HEK293 (cell line): ENCODE results near the gene ZNF284.

Source experiments
- CTCF ChIA-PET: fragments of 350-600 bp; formaldehyde crosslinking; extraction: SDS; loops from one replicate; lab custom pipeline; 2021; ENCODE audit warnings: antibody characterized with exemption; lab: Yijun Ruan, JAX
- POLR2A ChIA-PET: fragments of 300-600 bp; formaldehyde crosslinking; extraction: SDS; loops from one replicate; lab custom pipeline; 2020; ENCODE audit warnings: antibody characterized with exemption, inconsistent platforms; lab: Yijun Ruan, JAX
- H3K27ac ChIP-seq: fragments of 200-500 bp; sonication (Bioruptor generic); 2 replicates; pipeline ENCODE4 v1.5.1; 2014; ENCODE audit warnings: low read depth, low read length, control low read depth, inconsistent platforms; ENCODE audit errors: extremely low read depth
- H3K36me3 ChIP-seq, 2 experiments: fragments of 200-500 bp in 1 of 2; sonication (Bioruptor generic) in 1 of 2; 1 replicate in 1 of 2; 2 replicates in 1 of 2; pipeline ENCODE4 v1.5.1; 2014 to 2017; ENCODE audit warnings: inconsistent platforms in 2 of 2, low read length in 2 of 2; ENCODE audit not compliant: control insufficient read depth in 2 of 2, insufficient read depth in 1 of 2
- H3K4me1 ChIP-seq: fragments of 200-500 bp; sonication (Bioruptor generic); 2 replicates; pipeline ENCODE4 v1.5.1; 2014; ENCODE audit warnings: mild to moderate bottlenecking, low read length, inconsistent platforms; ENCODE audit not compliant: control insufficient read depth, insufficient read depth
- H3K4me3 ChIP-seq: 2 replicates; pipeline ENCODE4 v1.5.1; 2011; ENCODE audit warnings: low read depth, mild to moderate bottlenecking, control low read depth, low read length, moderate library complexity
- H3K9me3 ChIP-seq: fragments of 200-500 bp; sonication (Bioruptor generic); 2 replicates; pipeline ENCODE4 v1.5.1; 2014; ENCODE audit warnings: low read depth, low read length, inconsistent platforms; ENCODE audit not compliant: control insufficient read depth, insufficient read depth
- BCL11B ChIP-seq: fragments of 450-650 bp; formaldehyde crosslinking; IDR thresholded peaks from 2 replicates; pipeline ENCODE4 v1.5.1; 2016; ENCODE audit warnings: low read depth, missing biosample characterization, missing genetic modification characterization
- GLI2 ChIP-seq: fragments of 450-650 bp; formaldehyde crosslinking; IDR thresholded peaks from 2 replicates; pipeline ENCODE4; 2017; ENCODE audit warnings: missing biosample characterization, missing genetic modification characterization, low read depth, borderline replicate concordance
- MZF1 ChIP-seq: fragments of 450-650 bp; formaldehyde crosslinking; IDR thresholded peaks from 2 replicates; pipeline ENCODE4 v1.5.1; 2017; ENCODE audit warnings: missing biosample characterization, missing genetic modification characterization, borderline replicate concordance
- PRDM10 ChIP-seq: fragments of 450-650 bp; formaldehyde crosslinking; IDR thresholded peaks from 2 replicates; pipeline ENCODE4 v1.5.1; 2016; ENCODE audit warnings: missing biosample characterization, missing genetic modification characterization
- SCRT1 ChIP-seq: fragments of 450-650 bp; formaldehyde crosslinking; IDR thresholded peaks from 2 replicates; pipeline ENCODE4 v1.5.1; 2016; ENCODE audit warnings: missing biosample characterization, missing genetic modification characterization, borderline replicate concordance
- SCRT2 ChIP-seq: fragments of 450-650 bp; formaldehyde crosslinking; IDR thresholded peaks from 2 replicates; pipeline ENCODE4 v1.5.1; 2016; ENCODE audit warnings: missing biosample characterization, missing genetic modification characterization
- TRIM28 ChIP-seq: IDR thresholded peaks from 2 replicates; pipeline ENCODE4 v1.6.1; 2011; ENCODE audit warnings: low read length, control low read depth, borderline replicate concordance
- ZBTB10 ChIP-seq: fragments of 450-650 bp; formaldehyde crosslinking; IDR thresholded peaks from 2 replicates; pipeline ENCODE4 v1.5.1; 2016; ENCODE audit warnings: missing biosample characterization, missing genetic modification characterization
- ZBTB17 ChIP-seq: fragments of 450-650 bp; formaldehyde crosslinking; IDR thresholded peaks from 2 replicates; pipeline ENCODE4 v1.5.1; 2016; ENCODE audit warnings: missing biosample characterization, missing genetic modification characterization
- ZBTB6 ChIP-seq: fragments of 450-650 bp; formaldehyde crosslinking; IDR thresholded peaks from 2 replicates; pipeline ENCODE4 v1.5.1; 2017; ENCODE audit warnings: missing biosample characterization, missing genetic modification characterization
- ZEB2 ChIP-seq: fragments of 450-650 bp; formaldehyde crosslinking; IDR thresholded peaks from 2 replicates; pipeline ENCODE4 v1.5.1; 2016; ENCODE audit warnings: missing biosample characterization, missing genetic modification characterization
- ZNF10 ChIP-seq: fragments of 450-650 bp; formaldehyde crosslinking; IDR thresholded peaks from 2 replicates; pipeline ENCODE4 v1.5.1; 2017; ENCODE audit warnings: missing biosample characterization, missing genetic modification characterization
- ZNF121 ChIP-seq: fragments of 450-650 bp; formaldehyde crosslinking; IDR thresholded peaks from 2 replicates; pipeline ENCODE4 v1.5.1; 2016; ENCODE audit warnings: missing biosample characterization, missing genetic modification characterization
- ZNF133 ChIP-seq: fragments of 450-650 bp; formaldehyde crosslinking; IDR thresholded peaks from 2 replicates; pipeline ENCODE4 v1.5.1; 2016; ENCODE audit warnings: missing biosample characterization, missing genetic modification characterization
- ZNF157 ChIP-seq: fragments of 450-650 bp; formaldehyde crosslinking; IDR thresholded peaks from 2 replicates; pipeline ENCODE4 v1.5.1; 2016; ENCODE audit warnings: missing biosample characterization, missing genetic modification characterization
- ZNF274 ChIP-seq, 2 experiments: fragments of 200-500 bp in 1 of 2; fragments of 450-650 bp in 1 of 2; sonication (Bioruptor generic) in 1 of 2; formaldehyde crosslinking in 1 of 2; IDR thresholded peaks; 2 replicates each; pipeline versions ENCODE4 v1.5.1 to v1.6.1; 2014 to 2016; ENCODE audit warnings: borderline replicate concordance in 1 of 2, inconsistent platforms in 1 of 2, low read length in 1 of 2, missing biosample characterization in 1 of 2, missing genetic modification characterization in 1 of 2
- ZNF426 ChIP-seq: fragments of 450-650 bp; formaldehyde crosslinking; IDR thresholded peaks from 2 replicates; pipeline ENCODE4 v1.5.1; 2017; ENCODE audit warnings: missing biosample characterization, missing genetic modification characterization, mild to moderate bottlenecking, inconsistent platforms, moderate library complexity
- ZNF560 ChIP-seq: fragments of 450-650 bp; formaldehyde crosslinking; IDR thresholded peaks from 2 replicates; pipeline ENCODE4 v1.5.1; 2017; ENCODE audit warnings: missing biosample characterization, missing genetic modification characterization, borderline replicate concordance
- ZNF624 ChIP-seq: fragments of 450-650 bp; formaldehyde crosslinking; IDR thresholded peaks from 2 replicates; pipeline ENCODE4 v1.5.1; 2017; ENCODE audit warnings: missing biosample characterization, missing genetic modification characterization
- ZNF626 ChIP-seq: fragments of 450-650 bp; sonication (Bioruptor Pico); formaldehyde crosslinking; IDR thresholded peaks from 2 replicates; pipeline ENCODE4 v1.5.1; 2018; ENCODE audit warnings: missing biosample characterization, missing genetic modification characterization, inconsistent platforms
- ZNF639 ChIP-seq: fragments of 450-650 bp; formaldehyde crosslinking; IDR thresholded peaks from 2 replicates; pipeline ENCODE4 v1.5.1; 2016; ENCODE audit warnings: missing biosample characterization, missing genetic modification characterization
- ZNF664 ChIP-seq: fragments of 450-650 bp; formaldehyde crosslinking; IDR thresholded peaks from 2 replicates; pipeline ENCODE4 v1.5.1; 2016; ENCODE audit warnings: missing biosample characterization, missing genetic modification characterization
- ZSCAN30 ChIP-seq: fragments of 450-650 bp; IDR thresholded peaks from 2 replicates; pipeline ENCODE4 v1.5.1; 2018; ENCODE audit warnings: missing biosample characterization, mild to moderate bottlenecking, missing genetic modification characterization, moderate library complexity

Gene ZNF284

DNA sequence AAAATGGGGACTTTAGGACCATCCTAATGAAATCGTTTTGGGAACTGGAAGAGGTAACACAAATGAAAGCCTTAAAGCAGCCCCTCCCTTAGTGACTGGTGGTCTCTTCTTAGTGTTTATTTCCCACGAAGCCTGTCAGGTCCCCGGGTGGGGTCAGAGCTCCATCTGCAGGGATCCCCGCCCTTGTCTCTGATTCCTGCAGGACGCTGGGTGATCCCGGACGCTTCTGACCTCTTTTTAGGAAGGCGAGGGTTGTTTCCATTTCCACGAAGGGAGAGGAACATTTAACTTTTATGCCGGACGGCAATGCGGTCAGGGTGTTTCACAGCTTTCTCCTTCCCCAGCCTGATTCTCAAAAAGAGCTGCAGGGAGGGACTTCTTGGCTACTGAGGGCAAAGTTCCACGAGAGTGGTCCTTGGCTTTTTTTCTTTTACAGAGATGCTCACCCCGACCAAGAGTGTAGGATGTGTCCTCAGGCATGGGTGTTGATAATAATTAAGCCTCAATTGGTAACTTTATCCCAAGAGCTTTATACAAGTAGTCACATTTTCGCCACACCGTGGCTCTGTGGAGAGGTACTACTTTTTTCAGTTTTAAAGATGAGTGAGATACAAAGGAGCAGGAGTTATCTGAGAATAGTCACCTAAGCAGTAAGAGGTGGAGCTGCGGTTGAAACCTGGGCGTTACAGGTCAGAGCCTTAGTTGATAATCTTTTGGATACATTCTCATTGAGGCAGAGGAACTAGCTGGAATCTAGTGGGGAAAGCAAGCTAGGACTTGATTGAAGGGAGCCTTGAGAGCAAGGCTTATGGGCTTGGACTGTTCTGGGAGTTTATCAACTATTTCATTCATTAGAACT is 813 bp downstream of the ZNF284 start (continued):
- TF ChIP-seq PRDM10 (tag by site-specific recombination) (peak; percentile 91), ZNF624 (no peak), ZEB2 (tag by site-specific recombination) (no peak), ZBTB10 (tag by site-specific recombination) (no peak), ZNF10 (no peak), BCL11B (tag by site-specific recombination) (no peak)

DNA sequence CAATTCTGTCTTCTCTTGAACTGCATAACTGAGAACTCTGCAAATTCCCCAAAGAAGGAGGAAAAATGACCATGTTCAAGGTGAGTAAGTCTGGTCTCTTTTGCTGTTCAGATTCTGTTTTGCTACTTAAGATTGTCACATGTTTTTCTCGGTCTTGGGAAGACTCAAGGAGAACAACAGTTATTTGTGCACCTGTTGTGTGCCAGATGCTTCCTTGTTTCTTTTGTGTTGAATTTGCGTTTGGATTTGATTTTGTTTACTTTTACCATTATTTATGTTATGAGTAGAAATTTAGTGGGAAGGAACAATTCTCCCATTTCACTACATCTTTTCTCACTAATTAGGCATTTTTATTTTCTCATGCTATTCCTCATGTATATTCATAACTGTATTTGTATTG is 4.4 kb downstream of the ZNF284 start:
- Histone ChIP-seq H3K27ac (no peak overlapping the region), H3K9me3 (peaks cover 2% of the 10 kb centered on the region; the same call in 1 of the 2 replicates), H3K36me3 (peaks cover 15 to 78% of the 10 kb centered on the region in 2 experiments), H3K4me3 (no peak overlapping the region), H3K4me1 (peaks cover 15% of the 10 kb centered on the region)
- POLR2A ChIA-PET = interaction anchor here (1.0 kb wide), 1 partner anchor 37 kb away, joined by 3 read pairs; no protein-coding TSS in a partner anchor
- TF ChIP-seq ZBTB6 (tag by site-specific recombination) (no peak), ZNF664 (tag by site-specific recombination) (peak; percentile 20; the same call in 1 of the 2 replicates), GLI2 (tag by site-specific recombination) (no peak), TRIM28 (no peak), MZF1 (no peak), ZNF157 (tag by site-specific recombination) (no peak), ZNF560 (tag by site-specific recombination) (no peak), ZNF639 (tag by site-specific recombination) (no peak), ZNF426 (tag by site-specific recombination) (no peak), ZNF121 (tag by site-specific recombination) (no peak), SCRT1 (tag by site-specific recombination) (peak; percentile 60), ZNF133 (tag by site-specific recombination) (no peak), ZSCAN30 (tag by site-specific recombination) (no peak), SCRT2 (tag by site-specific recombination) (peak; percentile 83), ZNF274 (IDR thresholded peaks at IDR 0.05; ENCODE audit: low read length) (no peak), ZNF274 (tag by site-specific recombination; IDR thresholded peaks at IDR 0.05; ENCODE audit: borderline replicate concordance) (no peak), ZBTB17 (tag by site-specific recombination) (no peak), ZNF626 (tag by site-specific recombination) (no peak)
- CTCF ChIA-PET = no interaction called here
